GM19035 (cell line): Measurements from ENCODE around the gene LAMTOR2.
"Not testable (repeated sequence)": the region's sequence is repeated elsewhere in the genome, so short reads cannot be mapped to it uniquely, and the experiment has no call there.

Source experiments
- ATAC-seq: cut with Tn5 transposase; IDR thresholded peaks from one replicate; pipeline ENCODE4 v1.9.1; 2021; ENCODE audit not compliant: unreplicated experiment

Gene LAMTOR2

DNA sequence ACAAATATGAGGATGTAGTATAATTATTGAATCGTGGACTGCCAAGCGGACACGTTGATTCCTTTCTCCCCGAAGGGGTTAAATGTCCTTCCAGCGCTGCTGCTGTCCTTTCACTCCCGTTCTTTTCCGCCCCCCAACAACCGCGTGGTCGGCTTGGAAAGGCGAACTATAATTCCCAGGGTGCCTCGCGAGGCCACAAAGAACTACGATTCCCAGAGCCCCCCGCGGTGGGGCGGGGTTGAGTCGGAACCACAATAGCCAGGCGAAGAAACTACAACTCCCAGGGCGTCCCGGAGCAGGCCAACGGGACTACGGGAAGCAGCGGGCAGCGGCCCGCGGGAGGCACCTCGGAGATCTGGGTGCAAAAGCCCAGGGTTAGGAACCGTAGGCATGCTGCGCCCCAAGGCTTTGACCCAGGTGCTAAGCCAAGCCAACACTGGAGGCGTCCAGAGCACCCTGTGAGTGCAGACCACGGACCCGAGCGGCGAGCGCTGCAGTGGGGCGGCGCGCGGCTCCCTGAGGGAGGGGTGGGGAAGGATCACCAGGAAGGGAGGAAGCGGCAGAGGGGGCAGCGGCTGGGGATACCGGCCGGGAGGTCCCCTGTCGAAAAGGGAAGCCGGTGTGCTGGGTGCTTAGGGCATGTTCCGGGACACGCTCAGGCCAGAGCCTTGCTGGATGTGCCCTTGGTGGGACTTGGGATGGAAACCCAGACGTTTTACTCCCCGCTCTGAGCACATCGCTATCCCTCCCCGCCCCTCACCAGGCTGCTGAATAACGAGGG, at the start of gene LAMTOR2:
TSS of gene LAMTOR2 (plus strand) at position 283 of the 781 bp plus-strand sequence. CDS start at position 391, 108 bp downstream.
- peak; percentile 76 for ATAC-seq

DNA sequence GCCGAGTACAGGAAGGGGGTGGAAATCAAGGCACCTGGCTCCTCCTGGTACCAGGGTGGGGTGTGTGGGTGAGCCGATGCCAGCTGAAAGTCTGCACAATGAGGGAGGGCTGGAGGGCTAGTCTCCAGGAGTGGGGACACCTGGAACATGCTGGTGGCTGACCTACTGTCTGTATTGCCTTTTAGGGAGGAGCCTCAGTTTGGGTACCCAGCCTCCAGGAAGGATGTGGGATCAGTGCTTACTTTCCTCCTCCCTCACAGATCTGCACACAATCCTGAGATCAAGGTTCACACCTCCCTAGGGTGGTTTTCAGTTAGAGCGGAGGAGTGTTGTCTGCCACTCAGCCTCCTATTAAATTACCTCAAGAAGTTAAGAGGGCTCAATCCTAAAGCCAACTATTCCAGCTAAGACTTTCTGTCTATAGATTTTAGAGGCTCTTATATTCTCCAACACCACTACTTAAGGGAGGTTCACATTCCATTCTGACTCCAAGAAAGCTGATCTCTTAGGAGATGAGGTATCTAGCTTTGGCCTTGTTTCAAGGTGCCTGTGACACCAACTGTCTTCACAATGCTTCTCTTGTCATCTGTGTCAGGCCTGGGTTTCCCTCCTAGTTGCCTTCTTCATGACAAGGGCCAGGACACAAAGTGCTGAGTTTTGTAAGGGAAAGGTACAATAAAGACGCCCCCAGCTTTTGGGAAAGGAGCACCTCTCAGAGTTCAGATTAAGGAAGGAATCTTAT, 49.6 kb upstream of the LAMTOR2 start:
- no peak for ATAC-seq

DNA sequence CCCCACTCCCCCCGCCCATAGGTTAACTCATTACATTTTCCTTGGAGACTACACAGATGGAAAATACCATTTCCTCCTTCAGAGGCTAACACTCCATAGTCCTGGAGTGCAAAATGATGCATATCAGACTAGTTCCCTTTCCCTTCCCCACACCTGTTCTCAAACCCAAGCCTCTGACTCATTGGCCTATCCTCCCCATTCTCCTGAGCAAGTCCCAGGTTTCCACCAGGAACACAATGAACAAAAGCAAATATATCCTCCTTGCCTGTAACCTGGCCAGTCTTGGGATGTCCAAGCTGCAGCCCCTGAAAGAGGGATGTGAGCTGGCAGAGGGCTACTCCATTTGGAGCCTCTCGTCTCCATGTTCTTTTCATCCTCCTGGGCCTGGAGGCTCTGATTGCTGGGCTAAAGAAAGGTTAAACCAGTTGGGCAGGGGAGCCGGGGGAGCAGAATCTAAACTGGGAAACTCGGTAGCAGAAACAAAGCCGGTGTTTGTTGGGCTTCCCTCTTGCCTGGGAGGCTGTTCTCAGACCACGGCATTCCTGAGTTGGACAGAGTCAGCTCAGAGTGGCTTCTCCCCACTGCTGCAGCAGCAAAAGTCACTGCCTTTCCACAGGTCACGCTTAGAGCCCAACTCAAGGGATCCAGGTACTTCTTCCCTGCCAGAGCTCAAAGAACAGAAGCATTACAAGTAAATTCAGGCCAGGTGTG, 47.8 kb upstream of the LAMTOR2 start:
- ATAC-seq: no peak

DNA sequence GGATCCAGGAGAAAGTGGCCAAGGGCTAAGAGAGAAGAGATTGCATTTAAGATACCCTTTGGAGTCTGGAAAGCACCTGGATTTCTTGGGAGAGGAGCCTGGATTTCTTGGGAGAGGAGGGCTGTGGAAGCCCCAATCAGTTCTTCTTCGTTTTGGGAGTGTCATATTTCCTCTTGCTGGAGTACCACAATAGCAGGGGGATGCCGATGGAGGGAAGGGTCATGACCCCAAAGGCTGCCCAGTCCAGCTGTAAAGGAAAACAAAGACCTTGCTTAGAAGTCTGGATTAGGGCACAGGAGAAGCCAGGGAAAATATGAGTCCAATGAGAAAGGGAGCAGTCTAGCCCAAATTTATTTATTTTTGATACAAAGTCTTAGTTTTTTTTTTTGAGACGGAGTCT, 45.2 kb upstream of the LAMTOR2 start:
- ATAC-seq: no peak

DNA sequence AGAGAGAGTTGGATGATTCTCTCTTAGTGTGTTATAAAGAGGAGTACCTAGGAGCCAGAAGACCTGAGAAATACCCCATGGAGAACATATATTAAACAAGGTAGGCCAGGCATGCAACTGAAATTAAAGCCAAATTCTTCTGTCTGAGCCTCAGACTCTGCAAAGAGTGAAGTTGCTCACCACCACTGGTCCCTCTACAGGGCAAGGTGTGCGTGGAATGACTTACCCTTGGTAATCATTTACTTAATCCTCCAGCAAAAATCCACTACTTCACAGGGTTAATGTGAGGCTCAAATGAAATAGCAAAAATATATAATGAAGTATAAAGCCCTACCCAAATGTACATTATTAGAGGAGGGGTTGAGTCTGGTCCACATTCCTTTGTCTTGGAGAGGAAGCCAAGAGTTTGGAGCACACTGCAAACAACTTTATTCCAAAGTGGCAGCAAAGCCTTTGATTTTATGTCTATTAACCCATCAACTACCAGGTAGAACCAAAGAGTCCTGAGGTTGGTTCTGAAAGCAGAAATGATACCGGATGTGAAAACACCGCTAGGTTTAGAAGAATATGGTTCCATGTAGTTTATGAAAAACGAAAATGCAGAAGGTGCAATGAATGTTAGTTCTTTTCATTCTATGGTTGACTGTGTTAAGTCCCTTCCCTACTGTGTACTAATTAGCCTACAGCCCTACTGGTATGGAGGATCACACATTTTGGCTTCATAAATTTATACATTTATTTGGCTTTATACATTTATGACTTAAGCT, 42.3 kb upstream of the LAMTOR2 start:
- ATAC-seq: peak; percentile 74

DNA sequence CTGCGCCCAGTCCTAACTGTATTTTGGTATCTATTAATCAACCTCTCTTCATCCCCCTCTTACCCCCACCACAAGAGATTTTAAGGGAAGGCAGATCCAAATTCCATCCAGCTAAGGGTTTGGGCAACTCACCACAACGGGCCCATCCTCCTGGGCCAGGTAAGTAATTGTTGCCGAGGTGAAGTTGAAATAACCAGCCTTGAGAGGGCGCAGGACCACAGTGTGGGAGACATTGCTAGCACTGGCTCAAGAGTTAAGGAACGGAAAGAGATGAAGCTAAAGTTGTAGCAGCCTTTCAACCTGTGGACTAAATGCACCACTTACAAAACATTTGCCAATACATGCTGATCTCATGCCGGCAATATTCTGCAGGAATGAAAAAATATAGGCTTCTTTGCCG, 39.8 kb upstream of the LAMTOR2 start:
- ATAC-seq: no peak

DNA sequence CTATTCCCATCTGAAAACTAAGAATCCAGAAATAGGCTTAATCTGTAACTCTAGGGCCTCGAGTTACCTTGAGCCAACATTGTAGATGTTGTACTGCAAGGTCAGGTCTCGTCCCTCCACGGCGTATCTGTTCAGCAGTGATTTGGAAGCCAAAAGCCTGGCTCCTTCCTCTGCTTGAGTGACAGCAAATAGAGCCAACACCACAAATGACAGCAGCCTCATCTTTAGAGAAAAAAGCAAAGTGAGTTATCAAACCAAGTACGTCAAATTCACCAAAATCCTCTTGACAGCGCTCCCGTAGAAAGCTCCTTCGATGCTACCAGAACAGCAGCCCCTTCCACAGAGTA, 34.7 kb upstream of the LAMTOR2 start:
- no peak for ATAC-seq

DNA sequence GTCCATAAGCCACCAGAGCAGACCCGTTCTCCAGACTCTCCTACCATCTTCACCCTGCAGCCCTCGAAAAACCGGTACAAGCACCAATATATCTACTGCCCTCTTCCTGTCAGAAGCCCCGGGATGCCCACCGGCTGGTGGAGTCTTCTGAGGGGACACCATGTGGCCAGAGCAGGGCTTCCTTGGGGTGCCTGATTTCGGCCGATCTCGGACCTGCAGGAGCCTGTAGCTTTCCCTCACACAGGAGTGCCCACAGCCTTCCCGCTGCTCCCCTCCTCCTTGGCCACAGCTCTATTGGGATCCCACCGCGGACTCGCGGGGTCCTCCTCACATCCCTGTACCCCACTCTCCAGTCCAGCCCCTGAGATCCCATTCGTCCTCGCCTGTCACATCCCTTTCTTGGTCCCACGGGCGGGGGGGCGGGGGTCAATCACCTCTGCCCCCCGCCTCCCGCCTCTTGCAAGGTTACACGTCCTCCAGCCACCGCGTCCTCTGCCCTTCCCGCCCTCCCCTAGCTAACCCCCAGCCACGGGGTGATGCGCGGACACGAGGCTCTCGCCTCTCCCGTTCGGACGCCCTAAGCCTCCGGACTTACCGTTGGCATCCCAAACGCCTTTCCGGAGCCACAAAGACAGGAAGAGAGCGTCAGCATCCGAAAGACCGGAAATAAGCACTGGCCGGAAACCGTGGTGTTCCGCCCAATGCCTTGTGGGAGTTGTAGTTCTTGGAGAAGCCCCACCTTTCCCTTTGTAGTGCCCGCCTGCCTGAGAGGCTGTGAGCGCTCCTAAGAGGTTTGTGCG, 34.1 kb upstream of the LAMTOR2 start, which contains the start of gene SSR2:
TSS of gene SSR2 (minus strand) at position 659 of the 800 bp plus-strand sequence. CDS start 784 bp downstream, outside the sequence.
- peak; percentile 97 for ATAC-seq

DNA sequence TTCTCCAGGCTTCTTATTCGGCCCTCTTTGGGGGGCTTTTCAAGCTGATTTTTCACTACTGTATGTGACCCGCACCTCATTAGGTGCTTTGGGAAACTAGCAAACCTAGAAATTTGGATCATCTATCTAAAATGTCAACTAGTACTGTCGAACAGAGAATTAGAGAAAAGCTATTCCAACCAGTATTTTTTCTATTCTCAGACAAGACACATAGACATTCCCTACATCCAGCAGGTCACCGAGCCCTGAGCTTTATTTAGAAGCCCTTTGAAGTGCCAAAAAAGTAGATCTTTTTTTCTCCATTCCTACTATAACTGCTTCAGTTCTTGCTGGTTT, 33.5 kb upstream of the LAMTOR2 start:
- no peak for ATAC-seq

DNA sequence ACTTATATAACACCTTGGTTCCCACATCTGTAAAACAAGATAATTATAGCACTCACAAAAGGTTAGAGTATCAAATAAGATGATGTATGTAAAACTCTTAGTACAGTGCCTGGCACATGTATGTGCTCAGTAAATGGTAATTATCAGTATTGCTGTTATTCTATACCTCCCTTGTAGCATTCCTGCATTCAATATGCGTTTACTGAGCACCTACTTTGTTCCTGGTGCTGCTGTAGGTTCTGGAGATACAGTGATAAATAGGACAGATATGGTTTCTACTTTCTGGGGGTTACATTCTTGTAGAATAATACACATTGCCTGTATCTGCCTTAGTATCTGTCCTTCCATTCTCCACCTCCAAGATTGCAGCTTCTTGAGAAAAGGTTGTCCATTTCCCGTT, 32.6 kb upstream of the LAMTOR2 start:
- ATAC-seq: no peak

DNA sequence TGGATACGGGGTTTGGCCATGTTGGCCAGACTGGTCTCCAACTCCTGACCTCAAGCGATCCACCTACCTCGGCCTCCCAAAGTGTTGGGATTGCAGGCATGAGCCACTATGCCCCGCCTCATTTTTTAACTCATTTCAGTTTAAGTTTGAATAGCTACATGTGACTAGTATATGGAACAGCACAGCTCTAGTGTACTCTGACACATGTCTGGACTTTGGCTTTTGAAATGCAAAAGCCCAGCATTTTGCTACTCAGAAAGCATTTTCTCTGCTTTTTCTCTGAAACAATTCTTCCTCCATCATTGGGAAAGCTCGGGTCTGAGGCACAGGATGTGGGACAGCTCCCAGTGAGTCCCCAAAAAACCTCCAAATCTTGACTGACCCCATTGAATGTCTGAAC, 29.8 kb upstream of the LAMTOR2 start:
- no peak for ATAC-seq

DNA sequence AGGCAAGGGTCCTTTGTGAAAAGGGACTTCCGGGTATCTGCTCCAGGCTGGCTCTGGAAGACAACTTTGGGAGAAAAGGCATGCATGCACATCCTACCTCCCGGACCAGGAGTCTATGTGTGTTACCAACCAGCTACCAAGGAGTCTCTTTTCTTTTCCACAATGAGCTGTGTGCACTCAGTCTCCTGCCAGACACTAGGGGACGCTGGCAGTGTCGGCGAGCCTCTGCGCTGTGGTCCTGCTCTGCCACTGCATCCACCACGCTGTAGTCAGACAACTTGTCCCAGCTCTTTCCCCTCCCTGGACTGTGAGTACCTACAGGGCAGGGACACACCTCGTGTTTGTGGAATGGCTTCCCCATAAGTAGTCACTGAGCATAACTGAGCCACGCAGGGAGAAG, 28.7 kb upstream of the LAMTOR2 start:
- ATAC-seq: no peak

DNA sequence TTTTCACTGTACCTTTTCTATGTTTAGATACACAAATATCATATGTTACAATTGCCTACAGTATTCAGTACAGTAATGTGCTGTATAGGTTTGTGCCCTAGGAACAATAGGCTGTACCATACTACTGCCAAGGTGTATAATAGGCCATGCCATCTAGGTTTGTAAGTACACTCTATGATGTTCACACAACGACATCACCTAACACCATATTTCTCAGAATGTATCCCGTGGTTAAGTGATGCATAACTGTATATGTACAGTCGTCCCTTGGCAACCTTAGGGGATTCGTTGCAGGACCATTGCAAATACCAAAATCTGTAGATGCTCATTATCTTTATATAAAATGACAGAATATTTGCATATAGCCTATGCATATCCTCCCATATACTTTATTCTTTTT, 28.0 kb upstream of the LAMTOR2 start:
- no peak for ATAC-seq

DNA sequence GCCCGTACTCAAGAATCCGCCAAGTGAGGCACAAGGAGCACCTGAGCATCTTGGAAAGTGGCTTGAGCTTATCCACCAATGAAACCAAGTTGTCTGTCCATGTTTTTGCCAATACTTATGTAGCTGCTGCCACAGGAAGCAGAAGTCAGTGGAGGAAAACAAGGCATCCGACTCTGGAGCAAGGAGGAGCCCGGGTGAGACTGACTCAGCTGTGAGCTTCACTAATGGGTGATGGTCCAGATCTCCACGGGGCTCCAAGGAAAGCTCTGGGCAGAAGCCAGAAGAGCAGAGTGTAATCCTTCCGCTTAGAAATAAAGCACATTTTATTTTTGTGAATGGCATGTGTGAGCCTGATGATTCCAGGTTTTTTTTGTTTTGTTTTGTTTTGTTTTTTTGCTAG, 21.6 kb upstream of the LAMTOR2 start:
- ATAC-seq: no peak

DNA sequence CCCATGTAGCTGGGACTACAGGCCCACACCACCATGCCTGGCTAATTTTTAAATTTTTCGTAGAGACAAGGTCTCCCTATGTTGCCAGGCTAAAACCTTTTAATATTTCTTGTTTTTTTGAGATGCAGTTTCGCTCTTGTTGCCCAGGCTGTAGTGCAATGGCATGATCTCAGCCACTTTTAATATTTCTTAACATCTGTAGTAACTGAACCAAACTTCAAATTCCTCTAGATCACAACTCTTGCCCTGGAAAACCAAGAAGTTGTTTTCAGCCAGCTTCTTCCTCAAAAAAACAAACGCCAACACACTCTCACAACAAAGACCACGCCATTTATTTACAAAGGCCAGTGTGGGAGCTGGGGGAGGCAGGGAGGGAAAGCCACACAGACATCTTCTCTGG, 19.6 kb upstream of the LAMTOR2 start:
- ATAC-seq: not testable (repeated sequence)

DNA sequence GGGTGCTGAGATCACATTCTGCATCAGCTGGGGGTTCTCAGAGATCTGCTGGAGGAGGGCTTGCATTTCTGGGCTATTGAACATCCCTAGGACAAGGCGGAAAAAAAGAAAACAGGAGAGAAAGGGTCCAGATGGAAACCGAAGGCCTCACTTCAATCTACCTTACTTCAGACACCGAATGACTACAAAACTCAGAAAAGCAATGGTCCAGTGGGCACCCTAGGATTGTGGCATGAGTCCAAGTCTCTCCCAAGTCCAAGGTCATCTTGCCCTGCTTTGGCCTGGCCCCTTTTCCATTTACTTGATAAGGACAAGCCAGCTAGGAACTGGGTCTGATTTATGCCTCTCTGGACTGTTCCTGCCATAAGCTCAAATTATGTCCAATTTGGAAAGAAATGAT, 11.8 kb upstream of the LAMTOR2 start:
- ATAC-seq: no peak

DNA sequence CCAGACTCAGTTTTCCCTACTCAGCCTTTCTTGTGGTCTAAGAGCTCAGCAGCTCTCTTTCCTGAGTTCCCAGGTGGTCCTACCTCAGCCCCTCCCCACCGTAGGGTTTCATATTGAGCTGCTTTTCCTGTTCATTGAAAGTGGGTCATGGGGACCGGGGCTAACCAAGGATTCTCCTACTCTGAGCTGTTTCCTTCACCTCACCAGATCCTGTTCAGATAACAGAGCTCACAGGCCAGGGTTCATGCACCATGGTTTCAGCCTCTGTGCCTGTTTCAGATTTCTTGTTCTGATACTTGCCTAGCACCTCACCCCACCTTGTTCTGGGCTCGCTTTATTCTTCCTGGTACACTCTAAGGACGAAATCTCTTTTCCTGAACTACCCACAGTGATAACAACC, 9.5 kb upstream of the LAMTOR2 start:
- no peak for ATAC-seq

DNA sequence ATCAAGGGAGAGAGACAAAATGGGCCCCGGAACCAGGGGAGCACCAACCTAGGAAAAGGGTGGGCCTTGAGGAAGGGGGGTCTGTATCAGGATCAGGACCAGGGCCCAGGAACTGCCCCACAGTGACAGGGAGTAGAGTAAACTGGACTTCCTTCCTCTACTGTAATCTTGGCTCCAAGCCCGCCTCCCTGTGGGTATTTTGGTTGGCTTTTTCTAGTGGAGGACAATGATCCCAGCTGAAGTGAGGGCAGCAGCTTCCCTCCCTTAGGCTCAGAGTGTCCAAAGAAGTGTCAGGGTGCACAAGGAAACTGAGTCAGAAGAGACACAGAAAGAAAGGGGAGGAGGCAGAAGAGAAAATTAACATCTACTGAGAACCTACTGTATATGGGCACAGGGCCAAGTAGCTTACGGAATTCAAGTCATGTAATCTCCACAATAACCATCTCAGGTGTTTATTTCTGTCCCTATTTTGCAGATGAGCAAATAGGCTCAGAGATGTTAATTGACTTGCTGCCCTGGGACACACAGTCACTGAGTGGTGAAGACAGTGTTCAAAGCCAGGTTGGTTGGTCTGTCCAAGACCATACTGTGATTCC, 5.8 kb upstream of the LAMTOR2 start:
- no peak for ATAC-seq

DNA sequence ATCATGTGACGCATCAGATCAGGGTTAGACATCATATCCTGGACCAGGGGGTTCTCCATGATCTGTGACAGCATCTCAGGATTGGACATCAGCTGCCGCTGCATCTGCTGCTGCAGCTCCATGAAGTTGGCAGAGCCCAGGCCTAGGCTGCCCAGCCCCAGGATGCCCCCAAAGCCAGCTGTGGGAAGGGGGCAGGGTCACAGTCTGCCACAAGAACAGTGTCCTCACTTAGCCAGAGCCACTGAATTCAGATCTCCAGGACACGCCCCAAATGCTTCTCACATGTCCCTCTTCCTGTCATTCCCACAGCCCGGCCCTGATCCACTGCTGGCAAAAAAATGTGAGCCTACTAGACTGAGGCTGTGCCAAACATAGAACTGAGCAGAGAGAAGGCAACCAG, 4.2 kb upstream of the LAMTOR2 start:
- ATAC-seq: no peak
